H7 (cell line): ENCODE results near the gene STAP2. TPM values are rescaled to one million over a fixed set of nuclear protein-coding genes. Genes with fewer than 3 reads are reported as not detected.
"Not testable (repeated sequence)": the region's sequence is repeated elsewhere in the genome, so short reads cannot be mapped to it uniquely, and the experiment has no call there.

Source experiments
- DNase-seq: peaks from one replicate; pipeline ENCODE4 v3.0.0; 2012
- H3K27me3 ChIP-seq: 2 replicates; pipeline ENCODE4 v1.6.0; 2011; ENCODE audit warnings: mild to moderate bottlenecking, low read length; ENCODE audit not compliant: control insufficient read depth, insufficient read depth
- H3K36me3 ChIP-seq: replicated peaks from 2 replicates; pipeline ENCODE4 v1.5.1; 2011; ENCODE audit warnings: low read length; ENCODE audit not compliant: control insufficient read depth, insufficient read depth
- H3K4me3 ChIP-seq: 2 replicates; pipeline ENCODE4 v1.5.1; 2011; ENCODE audit warnings: low read depth, mild to moderate bottlenecking, control low read depth, low read length, moderate library complexity; ENCODE audit not compliant: insufficient read depth
- total RNA-seq: library from RNA; depleted of rRNA; stranded (reverse); fragments of >200 nt; shearing (Covaris generic); gene quantifications from 2 replicates; pipeline ENCODE4 v1.2.3, GENCODE V29; 2014; rRNA removed

The STAP2 gene
- total RNA-seq, 1 experiment from 2014 or later, result 14.2 TPM

DNA sequence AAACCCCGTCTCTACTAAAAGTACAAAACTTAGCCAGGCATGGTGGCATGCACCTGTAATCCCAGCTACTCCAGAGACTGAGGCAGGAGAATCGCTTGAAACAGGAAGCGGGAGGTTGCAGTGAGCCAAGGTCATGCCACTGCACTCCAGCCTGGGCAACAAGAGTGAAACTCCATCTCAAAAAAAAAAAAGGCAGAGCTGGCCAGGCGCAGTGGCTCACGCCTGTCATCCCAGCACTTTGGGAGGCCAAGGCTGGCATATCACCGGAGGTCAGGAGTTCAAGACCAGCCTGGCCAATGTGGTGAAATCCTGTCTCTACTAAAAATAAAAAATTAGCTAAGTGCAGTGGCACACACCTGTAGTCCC, 64.3 kb downstream of the STAP2 start:
- H3K36me3 ChIP-seq, DNase-seq: not testable (repeated sequence)
- peaks cover 14% of the 10 kb centered on the region for H3K27me3 ChIP-seq

More for the DNA sequence above, 64.3 kb downstream of the STAP2 start:
- H3K4me3 ChIP-seq, result not testable (repeated sequence)

Other genes with a start within 250 kb of the STAP2 start
- 221 and 226 TPM in 2 replicates for gene MAP2K2, start 214.7 kb downstream of the STAP2 start, total RNA-seq
- gene CREB3L3, start 185.2 kb downstream of the STAP2 start, total RNA-seq, result not detected in 2 replicates
- 23.3 and 25.1 TPM in 2 replicates for gene SIRT6, start 156.3 kb downstream of the STAP2 start, total RNA-seq
- gene ANKRD24, start 156.1 kb downstream of the STAP2 start, total RNA-seq, result 1.0 and 1.2 TPM in 2 replicates
- gene EBI3, start 109.3 kb downstream of the STAP2 start, total RNA-seq, result 0.10 and 0.67 TPM in 2 replicates
- 31.0 and 32.7 TPM in 2 replicates for gene YJU2, start 91.7 kb downstream of the STAP2 start, total RNA-seq
- gene SHD, start 59.6 kb downstream of the STAP2 start, total RNA-seq, result 1.3 and 1.5 TPM in 2 replicates
- 0.45 and 0.78 TPM in 2 replicates for gene TMIGD2, start 36.4 kb downstream of the STAP2 start, total RNA-seq
- gene FSD1, start 34.2 kb downstream of the STAP2 start, total RNA-seq, result 29.8 and 34.1 TPM in 2 replicates
- gene MPND, start 4.7 kb upstream of the STAP2 start, total RNA-seq, result 11.4 and 17.4 TPM in 2 replicates
- gene SH3GL1, start 61.7 kb upstream of the STAP2 start, total RNA-seq, result 73.1 and 97.7 TPM in 2 replicates
- gene CHAF1A, start 63.8 kb upstream of the STAP2 start, total RNA-seq, result 121 and 122 TPM in 2 replicates
- gene UBXN6, start 119.0 kb upstream of the STAP2 start, total RNA-seq, result 36.0 and 41.8 TPM in 2 replicates
- 111 and 116 TPM in 2 replicates for gene HDGFL2, start 133.5 kb upstream of the STAP2 start, total RNA-seq
- gene PLIN4, start 179.7 kb upstream of the STAP2 start, total RNA-seq, result 0.07 and 0.10 TPM in 2 replicates
- gene PLIN5, start 196.4 kb upstream of the STAP2 start, total RNA-seq, result 1.3 and 2.5 TPM in 2 replicates
- gene LRG1, start 201.2 kb upstream of the STAP2 start, total RNA-seq, result 0.10 and 0.30 TPM in 2 replicates
- gene SEMA6B, start 220.9 kb upstream of the STAP2 start, total RNA-seq, result 38.4 and 43.0 TPM in 2 replicates